Effector memory CD8-positive, alpha-beta T cell (primary cell): ENCODE results near the gene COL8A1.
"Not testable (repeated sequence)": the region's sequence is repeated elsewhere in the genome, so short reads cannot be mapped to it uniquely, and the experiment has no call there.

ENCODE experiments used
- ATAC-seq: fragments of 150-1000 bp; cut with Tn5 transposase; replicated peaks from 2 replicates; pipeline ENCODE4 v1.10.0; 2021; ENCODE audit warnings: mild to moderate bottlenecking, moderate library complexity
- DNase-seq, 3 experiments: peaks; one replicate each; pipeline ENCODE4 v3.0.0; 2021
- H3K27ac Mint-ChIP-seq, 2 donors: one replicate each; pipeline ENCODE4 v1.8.0; 2022; ENCODE audit warnings: mild to moderate bottlenecking in 2 of 2, mixed read lengths in 2 of 2, moderate library complexity in 2 of 2
- H3K27me3 Mint-ChIP-seq, 2 donors: one replicate each; pipeline ENCODE4 v1.8.0; 2022; ENCODE audit warnings: mixed read lengths in 2 of 2
- H3K36me3 Mint-ChIP-seq: one replicate; pipeline ENCODE4 v1.8.0; 2022; ENCODE audit warnings: mild to moderate bottlenecking, moderate library complexity, mixed read lengths; ENCODE audit not compliant: insufficient read depth
- H3K4me1 Mint-ChIP-seq, 2 donors: one replicate each; pipeline ENCODE4 v1.8.0; 2022; ENCODE audit warnings: low read depth in 2 of 2, mixed read lengths in 2 of 2
- H3K4me3 Mint-ChIP-seq, 2 donors: one replicate each; pipeline ENCODE4 v1.8.0; 2022; ENCODE audit warnings: mild to moderate bottlenecking in 2 of 2, mixed read lengths in 2 of 2, moderate library complexity in 2 of 2
- H3K9me3 Mint-ChIP-seq, 2 donors: one replicate each; pipeline ENCODE4 v1.8.0; 2022; ENCODE audit warnings: mixed read lengths in 2 of 2
- total RNA-seq, 9 experiments: gene quantifications; one replicate each; lab custom pipeline; 2026; lab: John Stamatoyannopoulos, UW

COL8A1 gene
- total RNA-seq: 0 to 0.12 (median 0) reads per million in 9 experiments

GRCh38 chr3:99638167-99638948, at the start of gene COL8A1:
TSS of gene COL8A1 (plus strand) at chr3:99638594. CDS start at chr3:99790683, 152,089 bp downstream.
- Mint-ChIP-seq H3K9me3 (peaks cover 2 to 8% of the 10 kb centered on the region in 2 donors), H3K4me1 (peaks cover 8 to 12% of the 10 kb centered on the region in 2 donors), H3K27me3 (peaks cover 33 to 66% of the 10 kb centered on the region in 2 donors), H3K27ac (no peak within 1 kb of the TSS), H3K4me3 (peak within 1 kb of the TSS in 1 of 2 donors; percentile 61), H3K36me3 (no peaks in the 10 kb centered on the region)
- DNase-seq: no peak
- no peak for ATAC-seq

GRCh38 chr3:99589168-99589567, 49.2 kb upstream of the COL8A1 start:
- not testable (repeated sequence) for H3K36me3 Mint-ChIP-seq, DNase-seq, H3K27ac Mint-ChIP-seq, H3K27me3 Mint-ChIP-seq, H3K9me3 Mint-ChIP-seq, ATAC-seq, H3K4me3 Mint-ChIP-seq, H3K4me1 Mint-ChIP-seq

GRCh38 chr3:99599894-99600293, 38.5 kb upstream of the COL8A1 start:
- H3K27ac Mint-ChIP-seq: no peak overlapping the region
- H3K4me1 Mint-ChIP-seq: no peaks in the 10 kb centered on the region
- H3K27me3 Mint-ChIP-seq: no peaks in the 10 kb centered on the region
- no peaks in the 10 kb centered on the region for H3K9me3 Mint-ChIP-seq
- ATAC-seq (no peak), DNase-seq (no peak)
- no peaks in the 10 kb centered on the region for H3K36me3 Mint-ChIP-seq
- no peak overlapping the region for H3K4me3 Mint-ChIP-seq

- DNase-seq: no peak
- Mint-ChIP-seq H3K4me1 (no peaks in the 10 kb centered on the region), H3K27ac (no peak overlapping the region), H3K9me3 (no peaks in the 10 kb centered on the region), H3K27me3 (no peaks in the 10 kb centered on the region), H3K4me3 (no peak overlapping the region), H3K36me3 (no peaks in the 10 kb centered on the region)
- ATAC-seq: no peak
These were observed 36.9 kb upstream of the COL8A1 start for GRCh38 chr3:99601515-99601914.

GRCh38 chr3:99602183-99602582, 36.2 kb upstream of the COL8A1 start:
- no peak for DNase-seq
- Mint-ChIP-seq H3K27me3 (no peaks in the 10 kb centered on the region), H3K9me3 (no peaks in the 10 kb centered on the region), H3K4me3 (no peak overlapping the region), H3K4me1 (no peaks in the 10 kb centered on the region), H3K36me3 (no peaks in the 10 kb centered on the region), H3K27ac (no peak overlapping the region)
- ATAC-seq: no peak

- Mint-ChIP-seq H3K27me3 (peaks cover 0 to 8% of the 10 kb centered on the region in 2 donors), H3K27ac (no peak overlapping the region), H3K4me3 (no peak overlapping the region), H3K36me3 (no peaks in the 10 kb centered on the region), H3K4me1 (no peaks in the 10 kb centered on the region), H3K9me3 (peaks cover 0 to 14% of the 10 kb centered on the region in 2 donors)
- ATAC-seq: no peak
- DNase-seq: no peak
These were observed 31.2 kb upstream of the COL8A1 start for GRCh38 chr3:99607151-99607550.

GRCh38 chr3:99614768-99615167, 23.6 kb upstream of the COL8A1 start:
- Mint-ChIP-seq H3K9me3 (peaks cover 3 to 4% of the 10 kb centered on the region in 2 donors), H3K4me3 (no peak overlapping the region), H3K4me1 (no peaks in the 10 kb centered on the region), H3K27ac (no peak overlapping the region), H3K36me3 (no peaks in the 10 kb centered on the region), H3K27me3 (peaks cover 0 to 9% of the 10 kb centered on the region in 2 donors)
- ATAC-seq (no peak), DNase-seq (no peak)

GRCh38 chr3:99620077-99620767, 18.2 kb upstream of the COL8A1 start:
- Mint-ChIP-seq H3K36me3 (no peaks in the 10 kb centered on the region), H3K9me3 (peaks cover 0 to 3% of the 10 kb centered on the region in 2 donors), H3K4me3 (no peak overlapping the region), H3K27ac (no peak overlapping the region), H3K27me3 (no peaks in the 10 kb centered on the region), H3K4me1 (no peaks in the 10 kb centered on the region)
- no peak for DNase-seq
- no peak for ATAC-seq

GRCh38 chr3:99620976-99621375, 17.4 kb upstream of the COL8A1 start:
- no peak for DNase-seq
- no peak overlapping the region for H3K27ac Mint-ChIP-seq
- no peak overlapping the region for H3K4me3 Mint-ChIP-seq
- H3K36me3 Mint-ChIP-seq: no peaks in the 10 kb centered on the region
- no peaks in the 10 kb centered on the region for H3K4me1 Mint-ChIP-seq
- H3K27me3 Mint-ChIP-seq: no peaks in the 10 kb centered on the region
- peaks cover 0 to under 1% of the 10 kb centered on the region in 2 donors for H3K9me3 Mint-ChIP-seq
- ATAC-seq: no peak

- Mint-ChIP-seq H3K4me1 (no peaks in the 10 kb centered on the region), H3K9me3 (no peaks in the 10 kb centered on the region), H3K36me3 (no peaks in the 10 kb centered on the region), H3K4me3 (no peak overlapping the region), H3K27me3 (no peaks in the 10 kb centered on the region), H3K27ac (no peak overlapping the region)
- DNase-seq (no peak), ATAC-seq (no peak)
These were observed 13.7 kb upstream of the COL8A1 start for GRCh38 chr3:99624496-99625236.

- Mint-ChIP-seq H3K4me1 (no peaks in the 10 kb centered on the region), H3K4me3 (no peak overlapping the region), H3K27me3 (no peaks in the 10 kb centered on the region), H3K9me3 (no peaks in the 10 kb centered on the region), H3K36me3 (no peaks in the 10 kb centered on the region), H3K27ac (no peak overlapping the region)
- DNase-seq (no peak), ATAC-seq (no peak)
These were observed 13.2 kb upstream of the COL8A1 start for GRCh38 chr3:99625237-99625622.

GRCh38 chr3:99625643-99626416, 12.6 kb upstream of the COL8A1 start:
- no peaks in the 10 kb centered on the region for H3K9me3 Mint-ChIP-seq
- H3K27ac Mint-ChIP-seq: no peak overlapping the region
- no peak for ATAC-seq
- no peak overlapping the region for H3K4me3 Mint-ChIP-seq
- no peaks in the 10 kb centered on the region for H3K36me3 Mint-ChIP-seq
- DNase-seq: no peak
- H3K4me1 Mint-ChIP-seq: no peaks in the 10 kb centered on the region
- no peaks in the 10 kb centered on the region for H3K27me3 Mint-ChIP-seq

GRCh38 chr3:99626417-99626788, 12.0 kb upstream of the COL8A1 start:
- ATAC-seq: no peak
- H3K9me3 Mint-ChIP-seq: peaks cover 0 to 1% of the 10 kb centered on the region in 2 donors
- H3K27ac Mint-ChIP-seq: no peak overlapping the region
- no peaks in the 10 kb centered on the region for H3K27me3 Mint-ChIP-seq
- H3K4me3 Mint-ChIP-seq: no peak overlapping the region
- H3K4me1 Mint-ChIP-seq: no peaks in the 10 kb centered on the region
- no peaks in the 10 kb centered on the region for H3K36me3 Mint-ChIP-seq
- DNase-seq: no peak
